Head of caudate nucleus (tissue), 42 donors: ENCODE measurements around the gene TEDC1.

ENCODE experiments used
- DNase-seq, 42 donors: peaks; one replicate each; pipeline versions ENCODE4 v3.0.0 to v3.0.0-alpha.2; 2020 to 2021; ENCODE audit warnings: mixed read lengths in 7 of 42
- intact Hi-C: fragments of 100-400 bp; cut with DNase I; formaldehyde crosslinking; loops from one replicate; pipeline ENCODE4 v1.15.0; 2022

Gene TEDC1

DNA sequence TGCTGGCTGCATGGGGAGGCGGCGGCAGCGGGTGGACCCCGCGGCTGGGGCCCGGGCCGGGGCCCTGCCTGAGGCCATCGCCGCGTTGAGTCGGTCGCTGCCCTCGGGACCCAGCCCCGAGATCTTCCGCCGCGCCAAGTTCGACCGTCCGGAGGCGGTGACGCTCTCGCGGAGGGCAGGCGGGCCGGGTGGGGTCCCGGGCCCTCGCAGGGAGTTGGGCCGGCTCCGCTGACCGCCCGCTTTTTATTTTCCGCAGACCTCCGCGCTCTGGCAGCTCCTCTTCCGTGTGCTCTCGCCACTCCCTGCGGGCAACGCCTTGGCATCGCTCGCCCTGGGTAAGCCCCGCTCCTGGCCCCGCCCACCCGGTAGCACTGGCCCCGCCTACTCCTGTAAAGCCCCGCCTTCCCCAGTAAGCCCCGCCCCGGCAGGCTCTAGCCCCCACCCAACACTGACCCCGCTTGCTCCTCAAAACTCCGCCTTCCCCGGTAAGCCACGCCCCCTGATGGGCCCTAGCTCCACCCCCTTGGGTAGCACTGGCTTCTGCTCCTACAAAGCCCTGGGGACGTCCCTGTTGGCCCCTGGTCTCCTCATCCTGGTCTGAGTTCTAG, 424 bp downstream of the TEDC1 start:
- DNase-seq, result peak in 28 of 42 donors; percentile 46 to 81 (median 62)
- intact Hi-C loops, result loop anchor here (5.0 kb wide), 1 partner anchor 36 kb away; the partner anchor contains the start of gene TMEM121

DNA sequence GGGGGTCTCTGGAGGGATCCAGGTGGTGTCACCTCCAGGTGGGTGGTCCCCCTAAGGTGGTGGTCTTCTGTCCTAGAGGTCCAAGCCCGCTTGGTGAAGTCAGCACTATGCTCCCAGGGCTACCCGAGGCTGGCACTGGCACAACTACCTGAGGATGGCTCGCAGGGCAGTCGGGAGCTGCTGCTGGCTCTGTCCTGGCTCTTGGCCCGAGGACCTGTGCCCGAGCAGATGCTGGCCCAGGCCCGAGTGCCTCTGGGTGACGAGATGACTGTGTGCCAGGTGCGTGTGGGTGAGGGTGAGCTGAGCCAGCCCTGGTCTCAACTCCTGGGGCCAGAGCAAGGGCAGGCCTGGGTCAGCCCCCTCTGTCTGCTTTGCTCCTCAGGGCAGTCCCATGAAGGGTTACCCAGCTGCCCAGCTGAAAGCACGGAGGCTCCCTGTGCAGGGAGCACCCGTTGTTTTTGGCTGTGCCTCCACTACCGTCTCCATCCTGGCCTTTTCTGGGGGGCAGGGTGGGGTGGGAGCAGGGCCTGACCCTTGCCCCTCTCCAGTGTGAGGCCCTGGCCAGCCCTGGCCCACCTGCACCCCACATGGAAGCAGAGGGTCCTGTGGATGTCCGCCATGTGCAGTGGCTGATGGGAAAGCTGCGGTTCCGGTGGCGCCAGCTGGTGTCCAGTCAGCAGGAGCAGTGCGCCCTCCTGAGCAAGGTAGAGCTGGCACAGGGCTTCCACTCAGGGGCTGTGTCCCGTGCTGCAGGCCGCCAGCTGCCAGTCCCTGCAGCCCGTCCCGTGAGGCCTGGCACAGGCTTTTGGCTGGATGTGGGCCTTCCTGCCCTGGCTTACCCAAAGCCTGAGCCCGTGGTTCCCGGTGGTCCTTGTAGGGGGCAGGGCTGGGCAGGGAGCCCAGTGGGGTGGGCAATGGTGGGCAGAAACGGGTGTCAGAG, 1.3 kb downstream of the TEDC1 start:
- peak in 4 of 42 donors; percentile 2 to 16 (median 4) for DNase-seq
- intact Hi-C loops, result loop anchor here (5.0 kb wide), 1 partner anchor 35 kb away; the partner anchor contains the start of gene TMEM121

DNA sequence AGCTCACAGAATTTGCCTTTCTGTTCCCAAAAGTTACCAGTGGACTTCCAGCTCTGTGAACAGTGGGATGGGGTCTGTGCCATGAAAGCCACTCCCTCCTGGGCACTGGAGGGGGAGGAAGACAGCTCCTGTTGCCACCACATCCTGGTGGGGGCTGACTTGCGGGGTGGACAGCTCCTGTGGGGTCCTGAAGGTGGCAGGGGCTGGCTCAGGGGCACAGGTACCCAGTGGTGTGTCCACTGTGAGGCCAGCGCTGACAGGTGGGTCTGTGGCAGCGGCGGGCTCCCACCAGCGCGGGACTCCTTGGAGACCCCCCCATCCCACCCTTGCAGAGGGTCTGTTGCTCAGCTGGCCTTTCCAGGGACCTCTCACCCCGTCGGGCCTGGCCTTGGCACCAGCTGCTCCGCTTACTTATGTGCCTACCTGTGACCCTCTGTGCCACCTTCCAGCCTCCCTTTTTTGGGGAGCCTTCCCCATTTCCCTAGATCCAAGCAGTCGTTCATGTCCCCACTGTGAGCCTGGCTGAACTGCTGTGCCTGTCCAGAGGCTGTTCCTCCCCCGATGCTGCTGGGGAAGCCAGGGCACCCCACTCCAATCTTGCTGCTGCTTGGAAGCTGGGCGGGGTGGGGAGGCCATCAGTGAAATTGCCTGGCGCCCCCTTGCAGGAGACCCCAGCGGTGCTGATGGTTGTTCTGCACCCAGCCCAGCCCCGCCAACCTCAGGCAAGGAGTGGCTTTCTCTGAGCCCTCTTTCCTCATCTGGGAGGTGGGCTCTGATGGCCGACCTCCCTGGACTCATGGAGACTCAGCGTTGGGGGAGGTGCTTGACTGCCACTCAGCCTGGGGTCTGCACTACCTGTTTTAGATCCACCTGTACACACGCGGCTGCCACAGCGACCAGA, 2.2 kb downstream of the TEDC1 start:
- intact Hi-C loops, result loop anchor here (5.0 kb wide), 1 partner anchor 34 kb away; the partner anchor contains the start of gene TMEM121
- peak in 4 of 42 donors; percentile 2 to 13 (median 4) for DNase-seq

DNA sequence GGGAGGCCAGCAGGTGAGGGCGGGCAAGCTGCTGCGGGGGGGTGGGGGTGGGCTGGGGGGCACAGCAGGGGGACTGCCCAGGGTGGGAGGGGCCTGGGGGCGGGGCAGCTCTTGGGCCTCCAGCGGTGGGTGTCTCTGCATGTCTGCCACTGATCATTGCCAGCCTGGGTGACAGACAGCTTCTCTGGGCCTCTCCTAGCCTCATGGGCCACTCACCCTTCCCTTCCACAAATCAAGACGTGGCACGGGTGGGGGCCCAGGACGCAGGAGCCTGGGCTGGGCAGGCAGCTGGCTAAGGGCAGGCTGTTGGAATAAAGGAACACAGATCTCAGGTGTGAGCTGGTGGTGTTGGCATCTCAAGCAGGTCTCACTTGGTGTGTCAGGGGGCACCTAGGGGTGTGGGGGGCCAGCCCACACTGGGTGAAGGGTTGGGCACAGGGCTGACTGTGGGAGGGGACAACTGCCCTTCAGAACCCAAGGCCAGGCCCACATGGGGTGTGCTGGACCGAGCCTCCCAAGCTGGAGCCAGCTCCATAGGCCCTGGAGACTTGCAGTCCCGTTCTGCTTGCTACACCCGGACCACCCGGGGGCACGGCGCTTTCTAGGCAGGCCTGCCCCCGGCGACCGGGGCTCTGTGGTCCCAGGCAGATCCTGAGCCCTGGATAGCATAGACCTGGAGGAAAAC, 3.0 kb downstream of the TEDC1 start:
- intact Hi-C loops, result loop anchor here (5.0 kb wide), 1 partner anchor 33 kb away; the partner anchor contains the start of gene TMEM121
- DNase-seq, result peak in 4 of 42 donors; percentile 1 to 14 (median 4)

DNA sequence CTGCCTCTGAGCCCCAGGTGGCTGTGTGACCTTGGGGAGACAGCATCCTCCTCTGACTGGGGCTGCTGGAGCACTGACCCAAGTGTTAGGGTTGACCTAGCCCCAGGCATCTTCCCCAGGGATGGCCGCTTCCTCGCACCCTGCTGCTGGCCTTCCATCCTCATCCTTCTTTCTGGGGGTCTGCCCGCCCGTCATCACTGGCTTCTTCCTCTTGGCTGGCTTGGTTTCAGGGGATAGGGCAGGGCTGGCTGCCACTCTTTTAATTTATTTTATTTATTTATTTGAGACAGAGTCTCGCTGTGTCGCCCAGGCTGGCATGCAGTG, 3.5 kb downstream of the TEDC1 start:
- DNase-seq, result peak in 3 of 42 donors; percentile 2 to 4 (median 2)
- intact Hi-C loops, result loop anchor here (5.0 kb wide), 1 partner anchor 33 kb away; the partner anchor contains the start of gene TMEM121

DNA sequence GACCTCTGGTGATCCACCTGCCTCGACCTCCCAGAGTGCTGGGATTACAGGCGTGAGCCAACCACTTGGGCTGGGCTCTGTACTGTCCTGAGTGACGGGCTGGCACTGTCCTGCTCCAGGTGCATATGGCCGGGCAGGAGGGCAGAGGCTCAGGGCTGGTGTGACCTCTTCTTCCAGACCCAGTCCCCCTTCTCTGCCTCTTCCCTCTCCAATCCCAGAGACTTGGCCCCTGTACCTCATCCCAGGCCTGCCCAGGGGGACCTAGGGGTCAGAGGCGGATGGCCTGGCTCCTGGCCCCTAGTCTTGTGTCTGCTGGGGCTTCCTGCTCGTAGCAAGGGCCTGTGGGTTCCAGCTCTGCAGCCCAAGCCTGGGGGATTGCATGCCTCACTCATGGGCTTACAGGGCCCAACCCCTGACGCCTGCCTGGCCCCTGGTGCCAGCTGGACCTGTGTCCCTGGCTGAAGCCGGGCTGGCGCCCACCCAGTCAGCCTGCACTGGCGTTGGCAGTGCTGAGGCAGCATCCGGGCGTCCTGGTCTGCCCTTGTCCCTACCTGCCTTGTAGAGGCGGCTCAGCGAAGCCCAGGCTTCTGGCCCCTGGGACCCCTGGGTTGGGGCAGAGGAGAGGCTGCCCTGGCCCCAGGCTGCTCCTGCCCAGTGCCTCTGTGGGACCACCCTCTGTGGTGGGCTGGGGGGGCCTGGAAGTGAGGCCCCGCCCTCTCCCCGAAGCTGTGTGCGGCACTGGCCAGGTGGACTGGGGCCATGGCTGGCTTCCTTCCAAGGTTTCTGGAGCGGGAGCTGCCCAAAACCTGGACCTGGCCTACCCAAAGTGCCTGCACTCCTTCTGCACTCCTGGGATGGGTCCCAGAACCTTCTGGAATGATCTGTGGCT, 4.3 kb downstream of the TEDC1 start:
- intact Hi-C loops, result no loop called here
- peak in 6 of 42 donors; percentile 3 to 24 (median 7) for DNase-seq

DNA sequence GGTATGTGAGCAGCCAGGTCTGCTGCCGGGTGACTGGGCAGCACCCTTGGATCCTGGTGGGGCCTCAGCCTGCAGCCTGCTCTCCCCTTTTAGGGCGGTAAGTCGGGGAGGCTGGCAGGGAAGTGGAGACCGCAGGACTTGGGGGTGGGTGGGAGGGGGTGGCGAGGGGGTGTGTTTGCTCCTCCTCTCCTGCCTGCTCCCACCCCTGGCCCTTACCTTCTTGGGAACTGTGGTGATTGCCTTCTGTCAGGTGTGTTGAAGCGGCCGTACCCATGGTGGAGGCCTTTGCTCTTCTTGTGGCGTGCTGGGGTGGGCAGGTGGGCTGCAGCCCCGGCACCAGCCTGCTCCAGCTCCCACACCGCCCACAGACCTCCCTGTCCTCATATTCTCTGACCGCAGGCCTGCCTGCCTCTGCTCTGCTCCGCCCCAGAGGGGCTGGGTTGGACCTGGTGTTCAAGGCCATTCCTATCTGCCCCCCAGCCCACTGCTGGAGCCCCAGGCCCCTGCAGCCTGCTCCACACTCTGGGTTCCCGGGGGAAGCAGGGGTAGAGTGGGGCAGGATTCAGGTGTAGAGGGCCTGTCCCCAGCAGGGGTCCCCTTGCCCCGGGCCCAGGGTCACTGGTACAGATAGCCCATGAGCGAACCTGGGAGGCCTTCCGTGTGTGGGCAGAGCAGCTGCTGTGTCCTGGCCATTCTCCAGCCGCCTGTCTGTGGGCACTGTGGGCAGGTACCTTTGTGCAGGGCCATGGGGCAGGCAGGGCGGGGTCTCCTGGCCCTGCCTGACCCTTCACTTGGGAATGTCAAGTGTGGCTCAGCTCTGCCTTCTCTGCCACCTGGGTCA, 5.2 kb downstream of the TEDC1 start:
- intact Hi-C loops, result no loop called here
- DNase-seq, result peak in 4 of 42 donors; percentile 0 to 15 (median 2)

DNA sequence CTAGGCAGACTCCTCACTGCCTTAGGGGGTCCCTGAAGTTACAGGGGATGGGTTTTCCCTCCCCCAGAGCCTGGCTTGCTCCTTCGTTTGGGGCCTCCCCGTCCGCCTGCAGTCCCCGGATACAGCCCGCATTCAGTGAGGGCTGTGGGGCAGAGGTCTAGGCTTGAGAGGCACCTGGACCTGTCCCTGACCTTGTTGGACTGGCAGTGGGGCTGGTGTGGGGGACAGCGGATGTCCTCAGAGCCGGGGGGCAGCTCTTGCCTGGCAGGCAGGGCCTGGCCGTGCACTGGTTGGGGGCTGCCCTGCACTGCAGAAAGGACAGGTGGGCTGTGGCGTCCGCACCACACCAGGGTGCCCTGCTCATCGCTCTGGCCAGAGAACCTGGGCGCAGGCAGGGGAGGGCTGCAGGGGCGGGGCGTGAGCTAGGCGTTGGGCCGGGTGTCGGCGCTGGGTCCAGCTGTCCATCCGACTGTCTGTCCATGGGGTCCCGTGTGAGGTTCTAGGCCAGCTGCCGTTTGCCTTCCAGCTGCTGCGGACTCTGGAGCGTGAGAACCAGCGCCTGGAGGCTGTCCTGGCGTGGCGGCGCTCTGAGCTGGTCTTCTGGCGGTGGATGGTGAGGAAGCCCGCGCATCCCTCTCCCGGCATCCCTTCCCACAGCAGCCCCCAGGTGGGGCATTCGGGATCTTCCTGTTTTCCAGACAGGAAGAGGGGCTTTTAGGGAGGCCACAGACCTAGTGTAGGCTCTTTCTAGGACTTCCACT, 6.0 kb downstream of the TEDC1 start:
- peak in 2 of 42 donors; percentile 1 to 9 for DNase-seq
- intact Hi-C loops, result no loop called here

DNA sequence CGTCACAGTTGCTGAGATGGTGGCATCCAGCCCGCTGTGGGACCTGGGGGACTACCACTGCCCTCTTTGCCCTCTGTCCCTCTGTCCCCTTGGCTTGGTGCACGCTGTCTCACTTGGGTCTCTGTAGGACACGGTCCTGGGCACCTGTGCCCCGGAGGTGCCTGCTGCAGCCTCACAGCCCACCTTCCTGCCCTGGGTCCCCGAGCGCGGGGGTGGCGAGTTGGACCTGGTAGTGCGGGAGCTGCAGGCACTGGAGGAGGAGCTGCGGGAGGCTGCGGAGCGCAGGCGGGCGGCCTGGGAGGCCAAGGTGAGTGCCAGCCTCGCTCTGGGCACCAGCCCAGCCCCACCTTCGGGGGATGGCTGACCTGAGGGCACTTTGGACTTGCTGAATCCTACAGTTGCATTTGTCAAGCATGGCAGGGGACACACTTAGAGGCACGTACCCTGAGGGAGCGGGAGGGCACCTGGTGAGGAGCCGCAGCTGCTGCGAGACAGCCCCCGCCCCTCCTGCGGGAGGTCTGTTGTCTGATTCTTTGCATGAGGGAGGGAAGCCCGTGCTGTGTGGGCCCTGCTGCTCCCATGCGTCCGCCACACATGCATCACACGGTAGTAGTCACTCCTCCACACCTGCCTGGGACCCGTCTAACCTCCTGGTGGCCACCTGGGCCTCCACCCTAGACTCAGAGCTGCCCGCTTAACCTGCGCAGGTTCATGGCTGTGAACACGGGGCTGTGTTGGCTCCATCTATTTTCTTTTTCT, 6.8 kb downstream of the TEDC1 start:
- intact Hi-C loops, result no loop called here
- DNase-seq, result peak in 2 of 42 donors; percentile 3 to 13

DNA sequence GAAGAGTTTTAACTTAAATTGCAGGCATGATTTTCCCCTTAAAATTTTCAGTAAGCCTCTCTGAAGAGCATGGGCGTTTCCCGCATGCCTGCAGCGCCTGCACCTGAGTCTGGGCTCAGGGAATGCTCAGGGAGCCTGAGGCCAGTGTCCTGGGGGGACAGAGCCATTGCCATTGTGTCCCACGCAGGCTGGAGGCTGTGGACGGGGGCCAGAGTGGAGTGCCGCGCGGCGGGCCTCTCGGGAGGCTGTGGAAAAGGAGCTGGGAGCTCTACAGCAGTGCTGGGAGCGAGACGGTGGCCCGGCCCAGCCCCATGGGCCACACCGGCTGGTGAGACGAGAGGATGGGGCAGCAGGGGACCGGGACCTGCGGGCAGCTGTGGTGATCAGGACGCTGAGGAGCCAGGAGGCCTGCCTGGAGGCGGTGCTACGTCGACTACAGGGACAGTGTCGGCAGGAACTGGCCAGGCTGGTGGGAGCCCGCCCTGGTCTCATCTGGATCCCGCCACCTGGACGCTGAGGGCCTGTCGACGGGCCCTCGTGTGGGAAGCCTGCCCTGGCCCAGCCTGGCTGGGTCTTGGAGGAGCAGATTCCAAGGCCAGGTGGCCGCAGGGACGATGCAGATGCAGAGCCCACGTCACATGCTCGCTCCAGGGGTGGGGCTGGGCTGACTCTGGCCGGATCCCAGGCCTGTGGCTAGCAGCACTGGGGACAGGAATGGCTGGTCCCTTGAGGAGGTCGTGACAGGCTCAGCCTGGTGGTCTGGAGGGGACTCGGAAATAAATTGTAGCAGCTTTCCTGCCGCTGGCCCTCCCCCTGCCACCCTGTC, 7.6 kb downstream of the TEDC1 start:
- intact Hi-C loops, result no loop called here
- DNase-seq, result peak in 40 of 42 donors; percentile 44 to 88 (median 73)

DNA sequence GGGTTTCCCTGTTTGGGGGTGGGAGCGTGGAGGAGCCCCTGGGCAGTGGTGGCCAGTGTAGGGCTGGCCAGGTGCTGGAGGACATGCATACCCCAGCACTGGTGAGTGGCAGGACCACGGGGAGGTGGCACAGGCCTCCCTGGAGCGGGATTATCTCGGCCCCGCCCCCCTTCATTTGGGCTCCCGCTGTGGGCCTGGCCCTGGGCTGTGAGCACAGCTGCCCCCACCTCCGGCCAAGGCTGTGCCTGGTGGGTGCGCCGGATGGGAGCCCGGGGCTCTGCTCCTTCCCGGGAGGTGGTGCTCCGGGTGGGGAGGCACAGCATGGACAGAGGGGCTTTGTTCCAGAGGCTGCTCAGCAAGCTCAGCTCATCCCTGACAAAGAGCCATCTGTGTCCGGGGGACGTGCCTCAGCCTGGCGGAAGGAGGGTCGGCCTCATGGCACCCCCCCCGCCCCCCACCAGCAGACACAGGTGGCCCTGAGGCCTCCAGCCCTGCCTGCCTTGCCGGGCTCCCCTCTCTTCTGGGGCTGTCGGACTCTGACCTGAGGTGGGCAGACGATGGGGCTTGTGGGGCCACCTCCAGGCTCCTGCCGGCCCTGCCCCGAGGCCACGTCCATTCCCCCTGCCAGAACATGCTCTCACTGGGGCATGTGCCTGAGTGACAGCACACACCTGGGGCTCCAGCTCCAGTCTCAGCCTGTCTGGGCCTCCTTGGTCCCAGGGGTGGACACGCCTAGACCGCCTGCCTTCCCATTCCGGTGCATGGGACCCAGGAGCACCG, 8.4 kb downstream of the TEDC1 start:
- DNase-seq, result peak; percentile 76 to 97 (median 93)
- intact Hi-C loops, result no loop called here

DNA sequence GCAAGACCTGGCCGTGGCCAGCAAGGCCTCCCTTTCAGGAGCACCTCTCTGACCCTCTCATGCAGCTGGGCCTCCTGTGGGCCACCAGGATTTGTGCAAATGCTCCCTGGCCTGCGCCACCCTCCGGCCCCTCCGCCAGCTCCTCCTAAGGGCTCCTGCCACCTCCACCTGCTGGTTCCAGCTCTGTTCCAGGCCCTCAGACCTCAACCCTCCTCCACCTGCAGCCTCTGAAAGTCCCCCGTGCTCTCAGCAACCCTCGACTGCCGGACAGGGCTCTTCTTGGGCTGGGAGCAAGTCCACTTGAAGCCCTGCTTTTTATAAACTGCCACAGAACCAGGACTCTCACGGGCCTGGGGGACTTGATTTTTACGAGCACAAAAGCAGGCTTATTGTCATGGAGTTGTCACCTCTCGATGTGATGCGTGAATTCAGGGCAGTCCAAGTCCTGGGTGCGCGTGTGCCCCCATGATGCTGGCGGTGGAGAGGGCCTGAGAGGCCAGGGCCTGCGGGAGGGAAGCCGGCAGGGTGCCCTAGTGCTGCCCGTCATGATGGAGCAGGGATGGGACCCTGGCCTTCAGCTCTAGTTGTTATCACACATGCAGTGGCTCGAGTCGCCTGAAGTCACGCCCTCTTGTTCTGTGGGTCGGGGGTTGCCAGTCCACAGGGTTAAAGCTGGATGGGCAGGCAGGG, 9.1 kb downstream of the TEDC1 start:
- peak in 4 of 42 donors; percentile 16 to 43 (median 22) for DNase-seq
- intact Hi-C loops, result no loop called here

DNA sequence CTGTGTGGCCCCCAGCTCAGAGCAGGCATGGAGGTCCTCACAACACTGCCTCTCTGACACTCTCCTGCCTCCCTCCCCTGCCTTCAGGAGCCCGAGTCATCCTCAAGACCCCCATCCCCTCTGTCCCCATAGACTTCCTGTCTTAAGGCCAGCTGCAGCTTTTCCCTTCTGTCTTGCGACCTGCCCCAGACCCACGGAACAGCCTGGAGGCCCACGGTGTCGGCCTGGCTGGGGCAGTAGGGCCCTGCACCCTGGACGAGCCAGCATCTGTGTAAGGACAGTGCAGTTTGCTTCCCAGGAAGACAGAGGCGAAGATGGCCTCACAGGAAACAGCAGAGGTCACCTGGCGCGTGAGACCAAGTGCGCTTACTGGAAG, 9.7 kb downstream of the TEDC1 start:
- intact Hi-C loops, result no loop called here
- DNase-seq, result peak in 3 of 42 donors; percentile 14 to 37 (median 14)
